Neuronal stem cell (in vitro differentiated cells): ENCODE measurements around the gene VARS2.

Experiments
- DNase-seq: peaks from one replicate; pipeline ENCODE4 v3.0.0-alpha.2; 2013; ENCODE audit warnings: low spot score
- H2AFZ ChIP-seq: one replicate; pipeline ENCODE4 v1.6.1; 2013; ENCODE audit warnings: mild to moderate bottlenecking, low read length, inconsistent platforms
- H2AK5ac ChIP-seq: 2 replicates; pipeline ENCODE4 v1.6.1; 2013; ENCODE audit warnings: low read depth, mild to moderate bottlenecking, inconsistent platforms, low read length, moderate library complexity, mixed read lengths
- H2BK120ac ChIP-seq: 2 replicates; pipeline ENCODE4 v1.6.1; 2013; ENCODE audit warnings: low read depth, mild to moderate bottlenecking, inconsistent platforms, low read length, moderate library complexity, mixed read lengths
- H2BK12ac ChIP-seq: one replicate; pipeline ENCODE4 v1.6.1; 2013; ENCODE audit warnings: low read length, inconsistent platforms
- H2BK15ac ChIP-seq: 2 replicates; pipeline ENCODE4 v1.6.1; 2013; ENCODE audit warnings: mild to moderate bottlenecking, low read length, inconsistent platforms, mixed read lengths
- H2BK5ac ChIP-seq: one replicate; pipeline ENCODE4 v1.6.1; 2013; ENCODE audit warnings: inconsistent platforms, mild to moderate bottlenecking, low read length, moderate library complexity
- H3K14ac ChIP-seq: one replicate; pipeline ENCODE4 v1.6.1; 2013; ENCODE audit warnings: low read length, inconsistent platforms
- H3K18ac ChIP-seq: 2 replicates; pipeline ENCODE4 v1.6.1; 2013; ENCODE audit warnings: low read length, inconsistent platforms
- H3K23ac ChIP-seq: 2 replicates; pipeline ENCODE4 v1.6.1; 2013; ENCODE audit warnings: low read depth, mild to moderate bottlenecking, mixed read lengths, low read length, inconsistent platforms; ENCODE audit not compliant: poor library complexity
- H3K27ac ChIP-seq: replicated peaks from 3 replicates; pipeline ENCODE4 v1.5.1; 2013; ENCODE audit warnings: low read length, inconsistent platforms
- H3K27me3 ChIP-seq, 3 experiments: 2 replicates each; pipeline ENCODE4 v1.6.1; 2013; ENCODE audit warnings: low read length in 3 of 3, mild to moderate bottlenecking in 2 of 3, inconsistent platforms in 1 of 3, low read depth in 1 of 3, mixed read lengths in 1 of 3, moderate library complexity in 1 of 3; ENCODE audit not compliant: control insufficient read depth in 3 of 3, insufficient read depth in 3 of 3
- H3K36me3 ChIP-seq, 2 donors: replicated peaks in 1 of 2; 2 replicates each; pipeline ENCODE4 v1.6.1; 2013; ENCODE audit warnings: low read length in 2 of 2; ENCODE audit not compliant: control insufficient read depth in 2 of 2, insufficient read depth in 2 of 2
- H3K4ac ChIP-seq: 2 replicates; pipeline ENCODE4 v1.6.1; 2013; ENCODE audit warnings: inconsistent platforms, mild to moderate bottlenecking, low read length, moderate library complexity
- H3K4me1 ChIP-seq, 2 donors: 1 replicate in 1 of 2; 2 replicates in 1 of 2; pipeline ENCODE4 v1.6.1; 2013; ENCODE audit warnings: low read length in 2 of 2, low read depth in 1 of 2; ENCODE audit not compliant: control insufficient read depth in 2 of 2, insufficient read depth in 1 of 2
- H3K4me2 ChIP-seq: one replicate; pipeline ENCODE4 v1.6.1; 2013; ENCODE audit warnings: mild to moderate bottlenecking, low read length, inconsistent platforms; ENCODE audit not compliant: insufficient read depth, poor library complexity, severe bottlenecking
- H3K4me3 ChIP-seq, 2 donors: 2 replicates each; pipeline ENCODE4 v1.5.1; 2013; ENCODE audit warnings: low read length in 2 of 2, mild to moderate bottlenecking in 2 of 2, inconsistent platforms in 1 of 2, moderate library complexity in 1 of 2
- H3K79me1 ChIP-seq: one replicate; pipeline ENCODE4 v1.6.1; 2013; ENCODE audit warnings: low read depth, mild to moderate bottlenecking, inconsistent platforms, low read length, moderate library complexity
- H3K9ac ChIP-seq: one replicate; pipeline ENCODE4 v1.6.1; 2013; ENCODE audit warnings: mild to moderate bottlenecking, low read depth, low read length, inconsistent platforms; ENCODE audit not compliant: poor library complexity
- H3K9me3 ChIP-seq, 2 donors: replicated peaks in 1 of 2; 2 replicates each; pipeline versions ENCODE3 to v1.6.1; 2013; ENCODE audit warnings: low read length in 2 of 2, mild to moderate bottlenecking in 2 of 2, inconsistent platforms in 1 of 2, low read depth in 1 of 2, mixed read lengths in 1 of 2, moderate library complexity in 1 of 2; ENCODE audit not compliant: control insufficient read depth in 2 of 2, insufficient read depth in 1 of 2
- H4K8ac ChIP-seq: one replicate; pipeline ENCODE4 v1.6.1; 2013; ENCODE audit warnings: low read depth, mild to moderate bottlenecking, inconsistent platforms, low read length, moderate library complexity
- H4K91ac ChIP-seq: one replicate; pipeline ENCODE4 v1.6.1; 2013; ENCODE audit warnings: low read length, low read depth, mild to moderate bottlenecking, inconsistent platforms; ENCODE audit not compliant: poor library complexity
- WGBS, 2 donors: extraction: QIAGEN DNeasy Blood & Tissue Kit; methylation state at CpG; one replicate each; pipeline ENCODE4 v1.1.7; 2013; ENCODE audit warnings: missing lambda C conversion rate in 2 of 2, mixed read lengths in 1 of 2; ENCODE audit not compliant: insufficient read length in 2 of 2, insufficient replicate concordance in 1 of 2; ENCODE audit errors: extremely low coverage in 2 of 2; 5-methylcytosine and 5-hydroxymethylcytosine counted together

Gene VARS2

GRCh38 chr6:30932665-30933365 is 18.8 kb downstream of the VARS2 start:
- Histone ChIP-seq H2BK5ac (no peak overlapping the region), H3K18ac (no peak overlapping the region), H3K4me1 (peaks cover 0 to 6% of the 10 kb centered on the region in 2 donors), H4K8ac (no peak overlapping the region), H3K9me3 (peaks cover 4 to 13% of the 10 kb centered on the region in 2 donors), H3K14ac (no peak overlapping the region), H3K36me3 (peaks cover 0 to 3% of the 10 kb centered on the region in 2 donors), H2BK12ac (no peak overlapping the region), H3K9ac (no peak overlapping the region), H2AFZ (no peak overlapping the region), H3K4me2 (no peak overlapping the region), H2BK15ac (no peak overlapping the region), H2AK5ac (peak overlapping the region; percentile 24), H3K4me3 (no peak overlapping the region), H3K4ac (no peak overlapping the region), H4K91ac (no peak overlapping the region), H2BK120ac (no peak overlapping the region), H3K27ac (no peak overlapping the region), H3K23ac (no peak overlapping the region), H3K27me3 (peaks cover 0 to 32% (median 0%) of the 10 kb centered on the region in 3 experiments), H3K79me1 (no peaks in the 10 kb centered on the region)
- no peak for DNase-seq
- WGBS, 2 donors, result no CpG with 5 or more reads among the region's 6 CpGs

GRCh38 chr6:30935018-30935417 is 21.0 kb downstream of the VARS2 start:
- Histone ChIP-seq H3K79me1 (no peaks in the 10 kb centered on the region), H4K91ac (no peak overlapping the region), H2AFZ (no peak overlapping the region), H3K27me3 (peaks cover 0 to 42% (median 0%) of the 10 kb centered on the region in 3 experiments), H3K4me2 (no peak overlapping the region), H3K9ac (no peak overlapping the region), H3K18ac (no peak overlapping the region), H3K14ac (no peak overlapping the region), H3K36me3 (no peaks in the 10 kb centered on the region), H3K4me3 (no peak overlapping the region), H3K4me1 (peaks cover 0 to 10% of the 10 kb centered on the region in 2 donors), H3K27ac (no peak overlapping the region), H2BK5ac (no peak overlapping the region), H2BK120ac (no peak overlapping the region), H3K23ac (no peak overlapping the region), H3K4ac (no peak overlapping the region), H3K9me3 (no peaks in the 10 kb centered on the region), H2AK5ac (no peak overlapping the region), H2BK15ac (no peak overlapping the region), H4K8ac (no peak overlapping the region), H2BK12ac (no peak overlapping the region)
- no CpG with 5 or more reads among the region's 3 CpGs for WGBS, 2 donors
- DNase-seq, result no peak

- DNase-seq, result no peak
- peak overlapping the region; percentile 16 for H2AK5ac ChIP-seq
- H3K4me3 ChIP-seq, result no peak overlapping the region
- H3K4ac ChIP-seq, result no peak overlapping the region
- no peak overlapping the region for H2AFZ ChIP-seq
- H4K8ac ChIP-seq, result no peak overlapping the region
- H3K23ac ChIP-seq, result no peak overlapping the region
- peak overlapping the region; percentile 60 for H3K14ac ChIP-seq
- peak overlapping the region; percentile 4 for H3K9ac ChIP-seq
- no peak overlapping the region for H3K27ac ChIP-seq
- peak overlapping the region; percentile 36 for H3K18ac ChIP-seq
- H3K36me3 ChIP-seq, result no peaks in the 10 kb centered on the region
- H2BK5ac ChIP-seq, result no peak overlapping the region
- H2BK15ac ChIP-seq, result peak overlapping the region; percentile 65
- H3K9me3 ChIP-seq, result no peaks in the 10 kb centered on the region
- H2BK12ac ChIP-seq, result peak overlapping the region; percentile 18
- no peaks in the 10 kb centered on the region for H3K79me1 ChIP-seq
- H3K4me2 ChIP-seq, result no peak overlapping the region
- no CpG with 5 or more reads among the region's 6 CpGs for WGBS, 2 donors
- peaks cover under 1 to 19% of the 10 kb centered on the region in 2 donors for H3K4me1 ChIP-seq
- no peak overlapping the region for H2BK120ac ChIP-seq
- H4K91ac ChIP-seq, result no peak overlapping the region
- H3K27me3 ChIP-seq, result peaks cover 0 to 42% (median 0%) of the 10 kb centered on the region in 3 experiments
Measured at GRCh38 chr6:30937265-30937664, 23.2 kb downstream of the VARS2 start.

- Histone ChIP-seq H2BK120ac (no peak overlapping the region), H3K23ac (no peak overlapping the region), H2AFZ (no peak overlapping the region), H3K79me1 (no peaks in the 10 kb centered on the region), H3K4me2 (no peak overlapping the region), H3K4ac (no peak overlapping the region), H3K9me3 (no peaks in the 10 kb centered on the region), H3K9ac (no peak overlapping the region), H3K14ac (no peak overlapping the region), H4K8ac (no peak overlapping the region), H3K18ac (no peak overlapping the region), H2BK12ac (no peak overlapping the region), H4K91ac (no peak overlapping the region), H2BK5ac (no peak overlapping the region), H2AK5ac (no peak overlapping the region), H3K4me3 (no peak overlapping the region), H3K27me3 (peaks cover 0 to 39% (median 0%) of the 10 kb centered on the region in 3 experiments), H2BK15ac (no peak overlapping the region), H3K4me1 (peaks cover 7 to 26% of the 10 kb centered on the region in 2 donors), H3K27ac (no peak overlapping the region), H3K36me3 (no peaks in the 10 kb centered on the region)
- no peak for DNase-seq
- WGBS, 2 donors, result no CpG with 5 or more reads among the region's 4 CpGs
Measured at GRCh38 chr6:30938730-30939129, 24.7 kb downstream of the VARS2 start.
